ENCODE data around the gene JKAMP. TPM values are rescaled to one million over a fixed set of nuclear protein-coding genes. Genes with fewer than 3 reads are reported as not detected.

The JKAMP gene
- total and polyA plus RNA-seq, 2 of the 8 experiments (the other 6 are each of a cell fraction or from before 2014, with no cell fraction given) = 34.9 to 182 TPM

DNA sequence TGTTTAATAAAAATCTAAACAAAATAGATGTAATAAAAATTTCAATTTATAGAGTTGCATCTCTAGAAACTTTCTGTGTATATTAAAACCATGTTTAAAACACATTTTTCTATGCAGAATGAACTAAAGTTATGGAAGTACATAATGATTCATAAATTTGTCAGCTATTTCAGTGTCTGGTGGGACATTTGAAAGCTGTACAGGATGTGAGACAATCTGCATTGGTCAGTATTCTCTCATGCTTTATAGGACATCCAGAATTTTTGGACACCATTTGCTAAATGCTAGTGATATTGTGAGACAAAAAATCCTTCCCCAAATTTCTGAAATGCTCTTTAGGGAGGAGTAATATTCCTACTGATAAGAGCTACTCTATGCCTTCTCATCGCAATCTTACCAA is 32.5 kb upstream of the JKAMP start (continued):
- TF ChIP-seq, protein P1, sequence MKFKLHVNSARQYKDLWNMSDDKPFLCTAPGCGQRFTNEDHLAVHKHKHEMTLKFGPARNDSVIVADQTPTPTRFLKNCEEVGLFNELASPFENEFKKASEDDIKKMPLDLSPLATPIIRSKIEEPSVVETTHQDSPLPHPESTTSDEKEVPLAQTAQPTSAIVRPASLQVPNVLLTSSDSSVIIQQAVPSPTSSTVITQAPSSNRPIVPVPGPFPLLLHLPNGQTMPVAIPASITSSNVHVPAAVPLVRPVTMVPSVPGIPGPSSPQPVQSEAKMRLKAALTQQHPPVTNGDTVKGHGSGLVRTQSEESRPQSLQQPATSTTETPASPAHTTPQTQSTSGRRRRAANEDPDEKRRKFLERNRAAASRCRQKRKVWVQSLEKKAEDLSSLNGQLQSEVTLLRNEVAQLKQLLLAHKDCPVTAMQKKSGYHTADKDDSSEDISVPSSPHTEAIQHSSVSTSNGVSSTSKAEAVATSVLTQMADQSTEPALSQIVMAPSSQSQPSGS (IDR thresholded peaks at IDR 0.05; ENCODE audit: low read length) = no peak
- TF ChIP-seq MAFK (IDR thresholded peaks at IDR 0.05; ENCODE audit: low read depth, low read length) (no peak), TEAD4 (IDR thresholded peaks at IDR 0.05; ENCODE audit: low read depth, low read length) (no peak), CBX5 (IDR thresholded peaks at IDR 0.05; ENCODE audit: low read depth, low read length) (no peak), CREB1 (IDR thresholded peaks at IDR 0.05) (no peak), CHD2 (IDR thresholded peaks at IDR 0.05; ENCODE audit: low read length) (no peak)

All from H1 (cell line).